OCI-LY7 (cell line): ENCODE measurements around the gene NOP10. TPM values are rescaled to one million over a fixed set of nuclear protein-coding genes. Genes with fewer than 3 reads are reported as not detected.

Experiments
- BruUV-seq: library from RNA; stranded (reverse); fragments of 400-500 nt; replicated peaks from 2 replicates; lab custom pipeline; 2021; lab: Mats Ljungman, UMichigan
- CTCF ChIA-PET: fragments of 300-600 bp; sonication (Branson Sonifier 250); formaldehyde crosslinking; loops from one replicate; lab custom pipeline; 2022; ENCODE audit warnings: antibody characterized with exemption; ENCODE audit not compliant: unreplicated experiment; lab: Charles Lee
- POLR2A ChIA-PET: fragments of 300-600 bp; sonication (Branson Sonifier 250); formaldehyde crosslinking; loops from one replicate; lab custom pipeline; 2022; ENCODE audit warnings: antibody characterized with exemption; lab: Charles Lee
- DNase-seq: peaks from one replicate; pipeline ENCODE4 v3.0.0-alpha.2; 2015; ENCODE audit warnings: low spot score
- H2AFZ ChIP-seq: fragments of 200-600 bp; sonication (generic), shearing (Covaris generic); 2 replicates; pipeline ENCODE4 v1.6.1; 2014; ENCODE audit warnings: mild to moderate bottlenecking, antibody characterized with exemption, low read length, moderate library complexity
- H3K27ac ChIP-seq: fragments of 200-600 bp; sonication (generic); 2 replicates; pipeline ENCODE4 v1.5.1; 2014; ENCODE audit warnings: mixed run types, low read depth, mild to moderate bottlenecking, moderate library complexity, low read length, inconsistent platforms; ENCODE audit not compliant: poor library complexity, severe bottlenecking
- H3K36me3 ChIP-seq: fragments of 200-600 bp; sonication (generic); 2 replicates; pipeline ENCODE4 v1.6.1; 2014; ENCODE audit warnings: mild to moderate bottlenecking, antibody characterized with exemption, low read length, moderate library complexity, mixed read lengths; ENCODE audit not compliant: insufficient read depth
- H3K4me1 ChIP-seq: fragments of 200-600 bp; sonication (generic); 2 replicates; pipeline ENCODE4 v1.5.1; 2014; ENCODE audit warnings: mild to moderate bottlenecking, low read length; ENCODE audit not compliant: insufficient read depth, poor library complexity, severe bottlenecking
- H3K4me2 ChIP-seq: fragments of 200-600 bp; sonication (generic); 2 replicates; pipeline ENCODE4 v1.6.1; 2014; ENCODE audit warnings: mild to moderate bottlenecking, low read length
- H3K4me3 ChIP-seq: fragments of 200-600 bp; sonication (generic); 2 replicates; pipeline ENCODE4 v1.5.1; 2014; ENCODE audit warnings: mild to moderate bottlenecking, low read depth, low read length; ENCODE audit not compliant: poor library complexity, severe bottlenecking
- H3K79me2 ChIP-seq: fragments of 200-600 bp; sonication (generic); 2 replicates; pipeline ENCODE4 v1.6.1; 2016; ENCODE audit warnings: low read depth, mild to moderate bottlenecking, low read length, moderate library complexity, mixed read lengths; ENCODE audit not compliant: insufficient read depth
- H3K9me2 ChIP-seq: fragments of 200-600 bp; sonication (generic); 2 replicates; pipeline ENCODE4 v1.6.1; 2016; ENCODE audit warnings: mild to moderate bottlenecking, low read length, mixed read lengths; ENCODE audit not compliant: insufficient read depth
- H3K9me3 ChIP-seq: fragments of 200-600 bp; sonication (generic); 2 replicates; pipeline ENCODE4 v1.6.1; 2014; ENCODE audit warnings: mild to moderate bottlenecking, mixed run types, low read length, mixed read lengths
- H4K20me1 ChIP-seq: fragments of 200-600 bp; sonication (generic); 2 replicates; pipeline ENCODE4 v1.6.1; 2014; ENCODE audit warnings: mild to moderate bottlenecking, antibody characterized with exemption, low read length, moderate library complexity, mixed read lengths; ENCODE audit not compliant: insufficient read depth
- CTCF ChIP-seq: fragments of 200-600 bp; sonication (generic); conservative IDR thresholded peaks from 2 replicates; pipeline ENCODE4 v1.5.1; 2014; ENCODE audit warnings: mild to moderate bottlenecking, antibody characterized with exemption, low read length, moderate library complexity, mixed read lengths
- EZH2phosphoT487 ChIP-seq: fragments of 200-600 bp; sonication (generic); IDR thresholded peaks from 2 replicates; pipeline ENCODE4 v1.6.1; 2018; ENCODE audit warnings: low read depth, borderline replicate concordance, mild to moderate bottlenecking, mixed run types, antibody characterized with exemption, low read length, moderate library complexity, mixed read lengths
- intact Hi-C: fragments of 100-400 bp; cut with micrococcal nuclease; formaldehyde crosslinking; loops from one replicate; pipeline ENCODE4 v1.10.0; 2022; ENCODE audit not compliant: unreplicated experiment
- total RNA-seq, 2 experiments: library from RNA; depleted of rRNA in 1 of 2; stranded (reverse); fragments of >200 nt in 1 of 2; shearing (Covaris generic) in 1 of 2; gene quantifications; 2 replicates each; pipeline ENCODE4 v1.2.3, GENCODE V29; 2014 to 2022

NOP10 gene
- total RNA-seq, 2 experiments from 2014 or later, result 130 to 191 TPM

- Histone ChIP-seq H3K79me2 (peaks cover 6% of the 10 kb centered on the region; the same call in 1 of the 2 replicates), H3K27ac (no peak overlapping the region), H3K36me3 (peaks cover 17% of the 10 kb centered on the region), H3K4me2 (peak overlapping the region; percentile 77), H3K4me1 (peaks cover 41% of the 10 kb centered on the region), H3K9me2 (no peaks in the 10 kb centered on the region), H3K9me3 (no peaks in the 10 kb centered on the region), H2AFZ (peak overlapping the region; percentile 57; the same call in 1 of the 2 replicates), H4K20me1 (no peaks in the 10 kb centered on the region), H3K4me3 (peak overlapping the region; percentile 90)
- no peak for DNase-seq
- ChIA-PET CTCF (no interaction called here), POLR2A (interaction anchor here (1.1 to 1.2 kb wide), 2 partner anchors 8 to 10 kb away, joined by 3 read pairs; no protein-coding TSS in a partner anchor)
- intact Hi-C loops, result loop anchor here (2.0 to 5.0 kb wide), 2 partner anchors 123 to 297 kb away; partner anchors contain the start of genes AVEN and KATNBL1
- TF ChIP-seq CTCF, result no peak
- no peak for TF ChIP-seq EZH2phosphoT487
- BruUV-seq, result no TSS peak
These were observed 7.5 kb downstream of the NOP10 start for GRCh38 chr15:34335176-34336032.

- H3K4me1 ChIP-seq, result peaks cover 37% of the 10 kb centered on the region
- no peak overlapping the region for H2AFZ ChIP-seq
- BruUV-seq, result no TSS peak
These were observed 8.3 kb downstream of the NOP10 start for GRCh38 chr15:34334672-34335071.

More at GRCh38 chr15:34334672-34335071, 8.3 kb downstream of the NOP10 start:
- peak overlapping the region; percentile 90 for H3K4me3 ChIP-seq
- peak overlapping the region; percentile 77 for H3K4me2 ChIP-seq
- CTCF ChIA-PET, result no interaction called here
- H3K79me2 ChIP-seq, result peaks cover 6% of the 10 kb centered on the region; the same call in 1 of the 2 replicates
- no peak for TF ChIP-seq CTCF
- no peak for TF ChIP-seq EZH2phosphoT487
- POLR2A ChIA-PET, result interaction anchor here (0.5 to 1.0 kb wide), 2 partner anchors 10 to 26 kb away, joined by 3 read pairs; no protein-coding TSS in a partner anchor
- intact Hi-C loops, result loop anchor here (5.0 kb wide), 1 partner anchor 122 kb away; the partner anchor contains the start of gene KATNBL1
- DNase-seq, result no peak
- H3K36me3 ChIP-seq, result peaks cover 10% of the 10 kb centered on the region; the same call in 1 of the 2 replicates
- H3K27ac ChIP-seq, result no peak overlapping the region
- H3K9me3 ChIP-seq, result no peaks in the 10 kb centered on the region
- no peaks in the 10 kb centered on the region for H3K9me2 ChIP-seq
- no peaks in the 10 kb centered on the region for H4K20me1 ChIP-seq
